GM11168 (cell line): Measurements from ENCODE around the gene EMC1.
"Not testable (repeated sequence)": the region's sequence is repeated elsewhere in the genome, so short reads cannot be mapped to it uniquely, and the experiment has no call there.

Experiments used
- in situ Hi-C: fragments of 300-500 bp; cut with MboI; formaldehyde crosslinking; loops from one replicate; pipeline ENCODE4 v1.12.0; 2022; ENCODE audit warnings: low sequenced_read_pairs; ENCODE audit not compliant: unreplicated experiment

Gene EMC1

GRCh38 chr1:19251305-19252196 lies at the start of gene EMC1, which contains the start of gene MRTO4:
Gene EMC1 (minus strand): TSS chr1:19251524. CDS start chr1:19251509, 15 bp downstream.
Gene MRTO4 (plus strand): TSS chr1:19251805. CDS start chr1:19251836, 31 bp downstream.
- in situ Hi-C loops, result no loop called here

DNA sequence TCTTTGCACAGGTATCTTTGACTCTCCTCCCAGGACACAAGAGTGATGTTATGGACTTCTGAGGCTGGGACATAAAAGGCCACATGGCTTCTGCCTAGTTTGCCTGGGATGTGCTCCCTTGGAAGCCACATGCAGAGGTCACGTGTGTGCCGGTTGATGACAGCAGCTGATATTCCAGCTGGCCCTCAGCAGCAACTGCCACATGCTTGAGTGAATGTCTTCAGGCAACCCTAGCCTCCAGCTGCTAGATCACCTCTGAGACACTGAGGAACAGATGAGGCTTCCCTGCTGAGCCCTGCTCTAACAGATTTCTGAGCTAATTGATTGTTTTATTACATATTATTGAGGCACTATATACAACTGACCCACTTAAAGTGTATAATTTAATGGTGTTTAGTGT lies 48.9 kb upstream of the EMC1 start:
- in situ Hi-C loops, result no loop called here

DNA sequence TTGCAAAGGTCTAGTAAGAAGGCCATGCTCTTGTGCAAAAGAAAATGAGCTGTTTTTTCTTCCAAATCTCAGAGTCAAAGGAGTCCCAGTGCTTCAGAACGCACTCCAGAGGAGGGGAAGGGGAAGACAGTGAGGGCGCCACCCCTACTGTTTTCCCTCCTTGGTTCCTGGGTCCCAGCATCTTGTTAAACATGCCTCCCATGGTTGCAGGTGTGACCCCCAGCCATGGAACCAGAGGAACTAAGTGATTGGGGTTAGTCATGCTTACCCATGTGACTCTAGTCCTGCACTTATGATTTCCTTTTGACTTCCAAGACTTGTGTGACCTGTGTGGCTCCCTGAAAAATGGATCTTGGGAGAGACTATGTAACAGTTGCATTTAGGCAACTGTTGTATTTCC lies 43.3 kb upstream of the EMC1 start:
- in situ Hi-C loops, result no loop called here

DNA sequence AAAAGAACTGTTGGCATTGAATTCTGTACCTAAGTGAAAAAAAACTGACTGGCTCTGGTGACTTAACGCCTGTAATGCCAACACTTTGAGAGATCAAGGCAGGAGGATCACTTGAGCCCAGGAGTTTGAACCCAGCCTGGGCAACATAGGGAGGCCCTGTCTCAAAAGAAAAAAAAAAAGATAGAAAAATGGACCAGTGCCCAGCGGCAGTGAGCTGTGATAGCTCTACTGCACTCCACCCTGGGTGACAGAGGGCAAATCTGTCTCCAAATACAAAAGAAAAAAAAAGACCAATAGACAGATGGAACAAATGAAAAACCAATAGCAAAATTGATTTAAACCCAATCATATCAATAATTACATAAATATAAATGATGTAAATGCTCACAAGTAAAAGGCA lies 37.9 kb upstream of the EMC1 start:
- in situ Hi-C loops, result no loop called here

DNA sequence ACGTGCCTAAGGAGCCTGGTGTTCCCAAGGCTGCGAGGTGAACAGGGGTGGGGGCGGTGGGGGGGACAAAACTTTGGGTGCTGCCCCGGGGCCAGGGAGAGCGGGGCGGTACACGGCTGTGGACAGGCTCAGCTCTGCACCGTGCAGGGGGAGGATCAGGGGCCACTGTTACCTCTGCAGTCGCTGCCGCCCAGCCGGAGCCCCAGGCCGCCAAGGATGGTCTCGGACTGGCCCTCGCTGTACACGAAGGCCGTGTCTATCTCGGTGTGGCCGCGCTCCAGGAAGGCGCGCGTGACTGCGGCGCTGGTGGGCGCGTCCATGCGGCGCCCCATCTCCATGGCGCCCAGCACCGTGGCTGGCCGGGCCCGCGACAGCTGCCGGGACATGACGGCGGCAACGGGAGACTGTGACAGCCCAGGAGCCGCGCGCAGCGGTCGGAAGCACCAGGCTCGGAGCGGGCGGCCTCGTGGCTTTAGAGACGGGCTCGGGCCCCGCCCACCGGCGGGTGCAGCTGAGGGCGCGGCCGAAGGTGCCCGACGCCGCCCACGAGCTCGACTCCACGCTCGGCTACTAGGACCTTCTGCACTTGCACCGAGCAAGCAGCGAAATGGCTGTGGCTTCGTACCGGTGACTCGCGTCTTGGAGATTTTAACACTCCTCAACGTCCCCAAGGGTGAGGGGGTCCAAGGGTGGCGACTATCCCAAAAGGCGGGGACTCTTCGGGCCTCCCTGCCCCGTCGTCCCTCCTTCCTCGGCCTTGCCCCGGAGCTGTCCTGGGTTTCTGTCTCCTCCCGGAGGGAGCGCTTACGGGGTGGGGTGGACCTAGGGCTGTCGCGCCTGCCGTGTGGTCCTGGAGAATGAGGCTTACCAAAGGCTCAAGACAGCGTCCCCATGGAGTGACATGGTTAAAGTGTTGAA lies 37.3 kb upstream of the EMC1 start, which contains the start of gene AKR7A3:
TSS of gene AKR7A3 (minus strand) at position 447 of the 918 bp plus-strand sequence. CDS start at position 386, 61 bp downstream.
- in situ Hi-C loops, result not testable (repeated sequence)

- in situ Hi-C loops, result no loop called here
These were observed 36.3 kb upstream of the EMC1 start for GRCh38 chr1:19287436-19288185.

DNA sequence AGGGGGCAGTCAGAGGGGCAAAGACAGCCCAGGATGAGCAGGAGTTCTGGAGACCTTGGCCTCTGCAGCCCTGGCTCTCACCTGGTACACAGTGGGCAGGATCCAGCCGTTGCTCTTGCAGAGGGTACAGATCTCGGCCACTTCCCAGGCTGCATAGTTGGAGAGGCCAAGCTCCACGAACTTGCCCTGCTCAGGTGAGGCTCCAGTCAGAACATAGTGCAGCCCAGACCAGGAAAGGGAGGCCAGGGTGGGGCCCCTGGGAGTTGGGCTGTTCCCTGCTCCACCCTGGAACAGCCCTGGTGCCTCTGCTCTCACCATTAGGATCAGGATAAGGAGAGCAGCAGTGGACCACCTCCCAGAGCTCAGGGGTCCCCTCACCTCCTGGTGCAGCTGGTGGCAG lies 34.5 kb upstream of the EMC1 start:
- in situ Hi-C loops, result not testable (repeated sequence)

DNA sequence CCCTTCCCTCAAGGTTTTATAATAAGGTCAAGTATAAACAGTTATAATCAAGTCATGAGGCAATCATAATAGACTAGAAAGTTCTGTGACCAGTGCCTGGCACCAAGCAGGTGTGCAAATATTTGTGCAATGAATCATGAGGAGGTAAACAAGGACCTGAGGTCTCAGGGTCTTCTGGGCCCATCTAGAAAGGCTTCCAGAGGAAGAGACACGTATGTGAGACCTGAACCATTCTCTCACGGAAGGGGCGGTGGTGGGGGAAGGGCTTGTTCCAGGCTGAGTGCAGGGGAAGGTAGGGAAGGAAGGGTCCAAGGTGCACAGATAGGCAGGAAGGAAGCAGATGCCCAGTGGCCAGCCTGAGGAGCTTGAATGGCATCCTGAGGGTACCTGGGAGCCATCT lies 34.0 kb upstream of the EMC1 start:
- in situ Hi-C loops, result not testable (repeated sequence)

DNA sequence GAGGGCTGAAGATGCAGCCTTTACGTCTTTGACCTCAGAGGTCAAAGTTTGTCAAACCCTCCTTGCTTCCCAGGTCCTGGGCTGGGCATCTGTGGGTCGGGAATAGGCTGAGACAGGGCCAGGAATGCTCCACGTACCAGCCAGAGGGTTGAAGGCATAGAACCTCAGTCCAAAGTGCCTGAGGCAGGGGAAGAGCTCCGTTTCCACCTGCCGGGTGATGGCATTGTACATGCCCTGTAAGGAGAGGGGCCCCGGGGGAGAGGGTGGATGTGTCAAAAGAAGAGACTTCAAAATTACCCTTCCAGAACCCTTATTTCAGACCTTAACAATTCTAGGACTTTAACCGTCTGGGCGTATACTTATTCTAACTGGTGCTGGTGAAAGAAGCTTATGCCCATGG lies 33.6 kb upstream of the EMC1 start:
- in situ Hi-C loops, result no loop called here

- in situ Hi-C loops, result no loop called here
These were observed 32.6 kb upstream of the EMC1 start for GRCh38 chr1:19283891-19284290.

DNA sequence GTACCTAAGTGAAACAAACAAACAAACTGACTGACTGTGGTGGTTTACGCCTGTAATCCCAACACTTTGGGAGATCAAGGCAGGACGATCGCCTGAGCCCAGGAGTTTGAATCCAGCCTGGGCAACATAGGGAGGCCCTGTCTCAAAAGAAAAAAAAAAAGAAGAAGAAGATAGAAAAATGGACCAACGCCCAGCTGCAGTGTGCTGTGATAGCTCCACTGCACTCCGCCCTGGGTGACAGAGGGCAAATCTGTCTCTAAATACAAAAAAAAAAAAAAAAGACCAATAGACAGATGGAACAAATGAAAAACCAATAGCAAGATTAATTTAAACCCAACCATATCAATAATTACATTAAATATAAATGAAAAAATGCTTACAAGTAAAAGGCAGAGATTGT lies 23.3 kb upstream of the EMC1 start:
- in situ Hi-C loops, result no loop called here

DNA sequence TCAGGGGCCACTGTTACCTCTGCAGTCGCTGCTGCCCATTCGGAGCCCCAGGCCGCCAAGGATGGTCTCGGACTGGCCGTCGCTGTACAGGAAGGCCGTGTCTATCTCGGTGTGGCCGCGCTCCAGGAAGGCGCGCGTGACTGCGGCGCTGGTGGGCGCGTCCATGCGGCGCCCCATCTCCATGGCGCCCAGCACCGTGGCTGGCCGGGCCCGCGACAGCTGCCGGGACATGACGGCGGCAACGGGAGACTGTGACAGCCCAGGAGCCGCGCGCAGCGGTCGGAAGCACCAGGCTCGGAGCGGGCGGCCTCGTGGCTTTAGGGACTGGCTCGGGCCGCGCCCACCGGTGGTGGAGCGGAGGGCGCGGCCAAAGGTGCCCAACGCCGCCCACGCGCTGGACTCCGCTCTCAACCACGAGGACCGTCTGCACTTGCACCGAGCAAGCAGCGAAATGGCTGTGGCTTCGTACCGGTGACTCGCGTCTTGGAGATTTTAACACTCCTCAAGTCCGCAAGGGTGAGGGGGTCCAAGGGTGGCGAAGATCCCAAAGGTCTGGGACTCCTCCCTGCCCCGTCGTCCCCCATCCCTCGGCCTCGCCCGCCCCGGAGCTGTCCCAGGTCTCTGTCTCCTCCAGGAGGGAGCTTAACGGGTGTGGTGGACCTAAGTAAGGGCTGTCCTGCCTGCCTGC lies 22.7 kb upstream of the EMC1 start:
- in situ Hi-C loops, result not testable (repeated sequence)

DNA sequence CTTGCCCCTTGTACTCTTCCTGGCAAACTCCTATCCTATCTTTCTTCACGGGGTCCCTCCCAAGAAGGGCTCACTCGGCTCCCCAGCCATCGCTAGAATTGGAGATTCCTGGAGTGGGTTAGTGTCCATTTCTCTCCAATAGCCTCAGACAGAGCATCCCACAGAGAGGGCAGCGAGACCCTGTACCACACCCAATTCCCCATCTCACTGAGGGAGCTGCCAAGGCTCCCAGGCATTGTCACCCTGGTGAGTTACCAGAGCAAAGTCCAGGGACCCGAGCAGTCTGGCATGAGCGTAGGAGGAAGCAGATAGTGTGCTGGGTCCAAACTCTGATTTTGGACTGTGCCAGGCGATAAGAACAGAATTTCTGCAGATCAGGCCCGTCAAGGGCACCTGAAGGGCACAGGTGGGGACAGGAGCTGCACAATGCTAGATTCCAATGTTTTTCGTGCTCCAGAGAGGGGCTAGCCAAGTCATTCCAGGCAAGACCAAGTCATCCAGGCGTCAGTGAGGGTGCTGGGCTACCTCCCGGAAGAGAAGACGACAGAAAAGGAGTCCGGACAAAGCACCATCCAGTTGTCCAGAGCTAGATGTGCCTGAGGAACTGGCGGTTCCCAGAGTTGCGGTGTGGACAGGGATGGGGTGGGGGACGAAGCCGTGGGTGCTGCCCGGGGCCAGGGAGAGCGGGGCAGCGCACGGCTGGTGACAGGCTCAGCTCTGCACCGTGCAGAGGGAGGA lies 22.0 kb upstream of the EMC1 start:
- in situ Hi-C loops, result no loop called here

GRCh38 chr1:19272064-19272463 lies 20.7 kb upstream of the EMC1 start:
- in situ Hi-C loops, result no loop called here

- in situ Hi-C loops, result not testable (repeated sequence)
These were observed 19.0 kb upstream of the EMC1 start for GRCh38 chr1:19270343-19270730.

DNA sequence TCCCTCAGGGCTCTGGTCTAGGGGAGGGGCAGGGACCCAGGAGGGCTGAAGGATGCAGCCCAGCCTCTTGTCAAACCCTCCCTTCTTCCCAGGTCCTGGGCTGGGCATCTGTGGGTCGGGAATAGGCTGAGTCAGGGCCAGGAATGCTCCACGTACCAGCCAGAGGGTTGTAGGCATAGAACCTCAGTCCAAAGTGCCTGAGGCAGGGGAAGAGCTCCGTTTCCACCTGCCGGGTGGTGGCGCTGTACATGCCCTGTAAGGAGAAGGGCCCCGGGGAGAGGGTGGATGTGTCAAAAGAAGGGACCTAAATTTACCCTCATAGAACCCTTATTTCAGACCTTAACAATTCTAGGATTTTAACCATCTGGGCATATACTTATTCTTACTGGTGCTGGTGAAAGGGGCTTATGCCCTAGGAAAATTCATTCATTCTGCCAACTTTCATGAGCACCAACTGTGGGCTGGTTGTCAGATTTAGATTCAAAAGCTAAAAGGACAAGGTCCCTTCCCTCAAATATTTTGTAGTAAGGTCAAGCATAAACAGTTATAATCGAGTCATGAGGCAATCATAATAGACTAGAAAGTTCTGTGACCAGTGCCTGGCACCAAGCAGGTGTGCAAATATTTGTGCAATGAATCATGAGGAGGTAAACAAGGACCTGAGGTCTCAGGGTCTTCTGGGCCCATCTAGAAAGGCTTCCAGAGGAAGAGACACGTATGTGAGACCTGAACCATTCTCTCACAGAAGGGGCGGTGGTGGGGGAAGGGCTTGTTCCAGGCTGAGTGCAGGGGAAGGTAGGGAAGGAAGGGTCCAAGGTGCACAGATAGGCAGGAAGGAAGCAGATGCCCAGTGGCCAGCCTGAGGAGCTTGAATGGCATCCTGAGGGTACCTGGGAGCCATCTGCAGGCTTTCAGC lies 18.4 kb upstream of the EMC1 start:
- in situ Hi-C loops, result not testable (repeated sequence)

- in situ Hi-C loops, result no loop called here
These were observed 17.1 kb upstream of the EMC1 start for GRCh38 chr1:19268445-19268844.

DNA sequence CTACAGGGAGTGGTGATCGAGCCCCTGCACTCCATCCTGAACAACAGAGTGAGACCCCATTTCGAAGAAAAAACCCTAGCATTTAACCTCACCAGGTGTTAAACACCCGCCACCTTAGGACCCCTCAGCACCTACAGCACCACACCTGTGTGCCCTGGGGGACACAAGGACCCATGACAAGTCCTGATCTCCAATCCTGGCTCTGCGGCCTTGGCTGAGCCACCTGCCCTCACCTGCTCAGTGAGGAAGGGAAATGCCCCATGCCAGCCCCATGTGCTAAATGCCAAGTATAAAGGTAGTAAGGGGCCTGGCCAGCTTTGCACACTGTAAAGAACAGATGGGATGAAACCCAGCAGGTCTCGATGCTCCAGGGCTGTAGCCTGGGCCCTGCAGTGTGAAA lies 11.4 kb upstream of the EMC1 start:
- in situ Hi-C loops, result no loop called here
